PFSK-1 (cell line): ENCODE measurements around the gene CCDC69.

Experiments
- POLR2AphosphoS5 ChIP-seq: IDR thresholded peaks from 2 replicates; pipeline ENCODE4 v1.6.1; 2012; ENCODE audit warnings: low read depth, mild to moderate bottlenecking, control low read depth, low read length, moderate library complexity
- TAF1 ChIP-seq: IDR thresholded peaks from 2 replicates; pipeline ENCODE4 v1.6.1; 2012; ENCODE audit warnings: low read length, control low read depth, borderline replicate concordance; ENCODE audit not compliant: insufficient read depth

DNA sequence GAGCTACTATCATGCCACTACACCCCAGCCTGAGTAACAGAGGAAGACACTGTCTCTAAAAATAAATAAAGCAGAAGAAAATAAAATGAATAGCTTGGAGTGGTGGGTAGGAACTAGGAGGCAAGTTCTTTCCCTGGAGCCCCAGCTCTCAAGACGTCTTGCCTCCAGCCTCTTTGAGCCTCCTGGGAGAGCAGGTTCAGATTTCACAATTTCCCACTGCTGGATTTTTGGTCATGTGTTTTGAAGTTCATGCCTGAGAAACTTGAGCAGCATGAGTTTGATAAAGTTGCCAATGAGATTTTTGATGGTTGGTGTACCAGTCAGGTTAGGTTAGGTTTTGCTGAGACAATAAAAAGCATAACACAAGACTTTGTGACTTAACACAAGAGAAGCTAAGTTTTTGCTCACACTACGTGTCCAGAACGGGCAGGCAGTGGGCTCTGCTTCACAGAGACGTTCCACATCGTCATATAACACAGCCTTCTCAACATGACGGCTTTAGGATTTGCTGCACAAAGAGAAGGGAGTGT, 4.1 kb upstream of the CCDC69 start:
- TF ChIP-seq POLR2AphosphoS5, result no peak
- no peak for TF ChIP-seq TAF1
